Subcutaneous preadipocyte (primary cell): ENCODE data around the gene TEAD3. TPM values are rescaled to one million over a fixed set of nuclear protein-coding genes. Genes with fewer than 3 reads are reported as not detected.

Experiments
- small RNA-seq: library from RNA; depleted of rRNA; stranded (forward); fragments of <200 nt; gene quantifications from one replicate; pipeline ENCODE3, GENCODE V24; 2012
- total RNA-seq: library from RNA; depleted of rRNA; stranded (reverse); fragments of >200 nt; gene quantifications from 2 replicates; pipeline ENCODE4 v1.2.3, GENCODE V29; 2012

The TEAD3 gene
- 9.2 and 12.1 TPM in 2 replicates for total RNA-seq

GRCh38 chr6:35496841-35497570, at the start of gene TEAD3:
TEAD3 (minus strand) TSS chr6:35497079.

GRCh38 chr6:35512740-35513139, 15.9 kb upstream of the TEAD3 start, which contains the start of gene TULP1:
TULP1 (minus strand) TSS chr6:35512896; CDS start chr6:35512858, 38 bp downstream.

GRCh38 chr6:35468181-35468979, 28.5 kb downstream of the TEAD3 start, which contains the start of gene RPL10A:
RPL10A (plus strand) TSS chr6:35468401; CDS start chr6:35468435, 34 bp downstream.

DNA sequence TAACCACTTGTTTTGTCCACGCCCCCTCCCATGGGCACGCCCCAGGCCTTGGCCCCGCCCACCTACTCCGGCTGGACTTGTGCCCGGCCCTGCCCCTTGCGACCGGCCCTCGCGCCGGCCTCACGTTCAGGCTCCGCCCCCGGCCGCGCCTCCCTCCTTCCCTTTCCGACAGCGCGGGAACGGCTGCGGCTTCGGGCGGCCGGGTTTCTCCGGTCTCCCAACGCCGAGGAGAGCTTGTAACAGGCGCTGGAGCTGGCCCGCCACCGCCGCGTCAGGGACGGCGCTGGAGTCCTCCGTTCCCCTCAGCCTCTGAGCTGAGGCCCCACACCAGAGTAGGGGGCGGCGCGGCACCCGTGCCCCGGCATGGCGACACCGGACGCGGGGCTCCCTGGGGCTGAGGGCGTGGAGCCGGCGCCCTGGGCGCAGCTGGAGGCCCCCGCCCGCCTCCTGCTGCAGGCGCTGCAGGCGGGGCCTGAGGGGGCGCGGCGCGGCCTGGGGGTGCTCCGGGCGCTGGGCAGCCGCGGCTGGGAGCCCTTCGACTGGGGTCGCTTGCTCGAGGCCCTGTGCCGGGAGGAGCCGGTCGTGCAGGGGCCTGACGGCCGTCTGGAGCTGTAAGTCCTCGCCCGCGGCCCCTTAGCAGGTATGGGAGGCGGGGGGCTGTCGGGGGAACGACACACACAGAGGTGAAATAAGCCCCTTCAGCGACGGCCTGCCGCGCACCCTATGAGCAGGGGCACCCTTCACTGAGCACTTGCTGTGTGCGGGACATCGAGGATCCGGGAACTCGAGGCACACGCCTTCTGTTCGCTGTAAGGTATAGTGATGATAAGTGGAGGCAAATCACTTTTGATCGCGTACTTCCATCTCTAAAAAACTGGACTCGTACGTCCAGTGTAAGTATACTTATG, 44.4 kb downstream of the TEAD3 start, which contains the start of gene FANCE:
FANCE (plus strand) TSS at position 156 of the 908 bp plus-strand sequence; CDS start at position 364, 208 bp downstream.

Small RNA genes lying within 50 kb of the gene (small RNA-seq; reads per million reads assigned to genes)
- gene MIR7111, result 0.22 reads per million

Other genes starting within 250 kb of the TEAD3 start
- 18.0 and 20.7 TPM in 2 replicates for gene ZNF76, start 237.3 kb downstream of the TEAD3 start, total RNA-seq
- 0.37 and 0.39 TPM in 2 replicates for gene DEF6, start 199.3 kb downstream of the TEAD3 start, total RNA-seq
- gene PPARD, start 154.5 kb downstream of the TEAD3 start, total RNA-seq, result 5.1 and 12.5 TPM in 2 replicates
- 8.1 and 18.0 TPM in 2 replicates for gene FANCE, start 44.7 kb downstream of the TEAD3 start, total RNA-seq
- 1,425 and 2,963 TPM in 2 replicates for gene RPL10A, start 28.7 kb downstream of the TEAD3 start, total RNA-seq
- not detected in 2 replicates for gene TULP1, start 15.8 kb upstream of the TEAD3 start, total RNA-seq
- 44.0 and 48.1 TPM in 2 replicates for gene FKBP5, start 191.8 kb upstream of the TEAD3 start, total RNA-seq
- 0.20 TPM in 1 of 2 replicates, not detected in the other for gene ARMC12, start 240.0 kb upstream of the TEAD3 start, total RNA-seq